GM23338 (cell line): ENCODE measurements around the gene TIMM29. TPM values are rescaled to one million over a fixed set of nuclear protein-coding genes. Genes with fewer than 3 reads are reported as not detected.

Source experiments
- ATAC-seq: fragments of 200-7000 bp; cut with Tn5 transposase; 3 replicates; pipeline ENCODE4 v1.9.1; 2020
- DNase-seq: peaks from one replicate; pipeline ENCODE4 v3.0.0-alpha.2; 2015; ENCODE audit warnings: low spot score
- H2AFZ ChIP-seq: fragments of 200-600 bp; sonication (generic); 2 replicates; pipeline ENCODE4 v1.8.0; 2016; ENCODE audit warnings: antibody characterized with exemption, mild to moderate bottlenecking, moderate library complexity
- H3F3A ChIP-seq: fragments of 200-600 bp; sonication (generic); replicated peaks from 2 replicates; pipeline ENCODE4 v1.8.0; 2017; ENCODE audit warnings: antibody characterized with exemption, mixed run types, low read depth
- H3K27ac ChIP-seq: fragments of 200-600 bp; sonication (generic); 2 replicates; pipeline ENCODE4 v1.6.1; 2016; ENCODE audit warnings: low read depth
- H3K27me3 ChIP-seq: fragments of 200-600 bp; sonication (generic); 2 replicates; pipeline ENCODE4 v1.8.0; 2016; ENCODE audit warnings: mild to moderate bottlenecking, mixed run types, moderate library complexity; ENCODE audit not compliant: insufficient read depth
- H3K36me3 ChIP-seq: fragments of 200-600 bp; sonication (generic); 2 replicates; pipeline ENCODE4 v1.8.0; 2016; ENCODE audit warnings: mild to moderate bottlenecking; ENCODE audit not compliant: insufficient read depth
- H3K4me1 ChIP-seq: fragments of 200-600 bp; sonication (generic); 2 replicates; pipeline ENCODE4 v1.8.0; 2016; ENCODE audit warnings: mild to moderate bottlenecking, moderate library complexity; ENCODE audit not compliant: insufficient read depth
- H3K4me2 ChIP-seq: fragments of 200-600 bp; sonication (generic); 2 replicates; pipeline ENCODE4 v1.7.1; 2017; ENCODE audit warnings: mixed run types
- H3K4me3 ChIP-seq: fragments of 200-600 bp; sonication (generic); 2 replicates; pipeline ENCODE4 v1.6.1; 2016; ENCODE audit warnings: mixed run types
- H3K79me2 ChIP-seq: fragments of 200-600 bp; sonication (generic); replicated peaks from 2 replicates; pipeline ENCODE4 v1.8.0; 2017; ENCODE audit warnings: mild to moderate bottlenecking; ENCODE audit not compliant: insufficient read depth
- H3K9me2 ChIP-seq: fragments of 200-600 bp; sonication (generic); 2 replicates; pipeline ENCODE4 v1.8.0; 2017; ENCODE audit not compliant: insufficient read depth
- H4K20me1 ChIP-seq: fragments of 200-600 bp; sonication (generic); replicated peaks from 2 replicates; pipeline ENCODE4 v1.8.0; 2017; ENCODE audit warnings: mild to moderate bottlenecking; ENCODE audit not compliant: insufficient read depth
- H3K27ac Mint-ChIP-seq: 2 replicates; pipeline ENCODE4 v1.8.0; 2020; ENCODE audit warnings: inconsistent platforms, mild to moderate bottlenecking, moderate library complexity, mixed read lengths
- H3K27me3 Mint-ChIP-seq: 3 replicates; pipeline ENCODE4 v1.8.0; 2022; ENCODE audit warnings: low read depth, mild to moderate bottlenecking, moderate library complexity, mixed read lengths, inconsistent platforms; ENCODE audit not compliant: insufficient read depth, poor library complexity
- H3K36me3 Mint-ChIP-seq: 3 replicates; pipeline ENCODE4 v1.8.0; 2021; ENCODE audit warnings: low read depth, mild to moderate bottlenecking, inconsistent platforms, moderate library complexity, mixed read lengths
- H3K4me1 Mint-ChIP-seq: 3 replicates; pipeline ENCODE4 v1.8.0; 2020; ENCODE audit warnings: mild to moderate bottlenecking, inconsistent platforms, mixed read lengths
- H3K4me3 Mint-ChIP-seq: 3 replicates; pipeline ENCODE4 v1.8.0; 2021; ENCODE audit warnings: moderate library complexity, mild to moderate bottlenecking, inconsistent platforms, mixed read lengths
- H3K9me3 Mint-ChIP-seq: 3 replicates; pipeline ENCODE4 v1.8.0; 2020; ENCODE audit warnings: moderate library complexity, mild to moderate bottlenecking, inconsistent platforms, mixed read lengths
- CREB1 ChIP-seq: fragments of 250-450 bp; sonication (Bioruptor Pico); IDR thresholded peaks from 2 replicates; pipeline ENCODE4 v1.5.0; 2020; ENCODE audit warnings: low read depth, mild to moderate bottlenecking, moderate library complexity
- EZH2 ChIP-seq: fragments of 200-600 bp; sonication (generic); IDR thresholded peaks from one replicate; pipeline ENCODE4 v1.8.0; 2017; ENCODE audit warnings: antibody characterized with exemption, mild to moderate bottlenecking, low read depth; ENCODE audit not compliant: unreplicated experiment
- EZH2phosphoT487 ChIP-seq: fragments of 200-600 bp; sonication (generic); IDR thresholded peaks from one replicate; pipeline ENCODE4 v1.8.1; 2018; ENCODE audit warnings: antibody characterized with exemption; ENCODE audit not compliant: unreplicated experiment
- JUNB ChIP-seq: IDR thresholded peaks from one replicate; pipeline ENCODE4 v1.6.1; 2016; ENCODE audit warnings: antibody characterized with exemption; ENCODE audit not compliant: unreplicated experiment
- NANOG ChIP-seq: IDR thresholded peaks from 2 replicates; pipeline ENCODE4 v1.6.1; 2016; ENCODE audit warnings: antibody characterized with exemption, borderline replicate concordance
- POLR2AphosphoS5 ChIP-seq: IDR thresholded peaks from 2 replicates; pipeline ENCODE4 v1.6.1; 2016; ENCODE audit warnings: antibody characterized with exemption, low read depth
- STAT1 ChIP-seq: IDR thresholded peaks from one replicate; pipeline ENCODE4 v1.6.1; 2016; ENCODE audit warnings: antibody characterized with exemption; ENCODE audit not compliant: unreplicated experiment
- ZNF114 ChIP-seq: fragments of 250-450 bp; sonication (Bioruptor Pico); IDR thresholded peaks from 2 replicates; pipeline ENCODE4 v1.5.0; 2020; ENCODE audit warnings: mild to moderate bottlenecking, moderate library complexity
- ZNF331 ChIP-seq: fragments of 250-450 bp; sonication (Bioruptor Pico); IDR thresholded peaks from 2 replicates; pipeline ENCODE4 v1.5.0; 2020; ENCODE audit warnings: low read depth, mild to moderate bottlenecking, moderate library complexity
- polyA plus RNA-seq: library from polyadenylated mRNA; unstranded; fragments of >200 nt; fragmentation: Nextera tagmentation; extraction: Ambion mirVana; gene quantifications from 2 replicates; pipeline ENCODE4 v1.2.1, GENCODE V29; 2016
- total RNA-seq: library from RNA; depleted of rRNA; stranded (reverse); fragments of >200 nt; shearing (Covaris generic); gene quantifications from 2 replicates; pipeline ENCODE4 v1.2.3, GENCODE V29; 2014
- TF ChIP-seq, protein P1 (sequence below), 2 experiments: fragments of 200-600 bp in 1 of 2; sonication (generic) in 1 of 2; conservative IDR thresholded peaks; 2 replicates each; pipeline versions ENCODE4 v1.5.1 to v1.6.1; 2016 to 2017; ENCODE audit warnings: antibody characterized with exemption in 2 of 2, low read depth in 2 of 2, mild to moderate bottlenecking in 2 of 2, moderate library complexity in 1 of 2
- TF ChIP-seq, protein P2 (sequence below): IDR thresholded peaks from one replicate; pipeline ENCODE4 v1.6.1; 2018; ENCODE audit warnings: antibody characterized with exemption; ENCODE audit not compliant: unreplicated experiment
- TF ChIP-seq, protein P3 (sequence below): fragments of 250-450 bp; sonication (Bioruptor Pico); IDR thresholded peaks from 2 replicates; pipeline ENCODE4 v1.5.0; 2020; ENCODE audit warnings: mild to moderate bottlenecking, moderate library complexity
- TF ChIP-seq, protein P4 (sequence below): IDR thresholded peaks from 2 replicates; pipeline ENCODE4 v1.6.1; 2016; ENCODE audit warnings: antibody characterized with exemption

TIMM29 gene
- total and polyA plus RNA-seq, 2 experiments from 2014 or later: 24.1 to 60.7 TPM

DNA sequence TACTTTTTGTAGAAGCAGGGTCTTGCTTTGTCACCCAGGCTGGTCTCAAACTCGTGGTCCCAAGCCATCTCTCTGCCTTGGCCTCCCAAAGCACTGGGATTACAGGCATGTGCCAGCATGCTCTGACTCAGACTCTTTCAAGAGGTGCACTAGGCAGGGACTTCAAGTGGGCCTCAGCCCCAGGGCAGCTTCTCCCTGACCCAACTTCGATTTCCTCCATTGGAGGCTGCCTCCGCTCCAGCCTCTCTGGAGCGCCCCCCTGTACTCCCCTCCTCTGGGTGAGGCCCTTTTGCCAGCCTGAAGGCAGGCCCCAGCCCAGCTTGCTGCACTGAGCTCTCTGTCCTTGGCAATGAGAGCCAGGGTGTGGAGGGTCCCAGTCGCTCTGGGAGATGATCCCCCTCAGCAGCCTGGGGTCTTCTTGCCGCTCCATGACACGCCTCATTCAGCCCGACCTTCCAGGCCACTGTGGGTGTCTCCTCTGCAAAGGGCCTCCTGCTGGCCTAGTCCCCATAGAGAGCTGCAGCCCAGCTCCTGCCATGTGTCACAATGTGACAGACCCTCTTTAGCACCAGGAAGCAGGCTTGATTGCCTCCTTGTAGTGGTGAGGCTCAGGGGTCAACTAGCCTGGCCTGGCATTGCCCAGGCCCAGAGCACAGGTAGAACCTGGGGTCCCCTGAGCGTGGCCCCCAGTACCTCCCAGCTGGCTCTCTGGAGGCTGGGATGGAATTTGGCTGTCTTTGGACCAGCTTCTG is 40.8 kb upstream of the TIMM29 start:
- peak overlapping the region; percentile 26; the same call in 1 of the 2 replicates for H3K4me3 ChIP-seq
- Mint-ChIP-seq H3K4me1 (peaks cover 61% of the 10 kb centered on the region), H3K9me3 (no peaks in the 10 kb centered on the region), H3K36me3 (no peaks in the 10 kb centered on the region), H3K27me3 (peaks cover 2% of the 10 kb centered on the region), H3K27ac (peak overlapping the region; percentile 89), H3K4me3 (peak overlapping the region; percentile 44; the same call in 2 of the 3 replicates)
- no peaks in the 10 kb centered on the region; the same call in none of the 2 replicates for H4K20me1 ChIP-seq
- no peak overlapping the region for H2AFZ ChIP-seq
- H3K9me2 ChIP-seq: no peaks in the 10 kb centered on the region
- H3K27ac ChIP-seq: peak overlapping the region; percentile 92
- no peaks in the 10 kb centered on the region for H3K36me3 ChIP-seq
- peaks cover 96% of the 10 kb centered on the region for H3K79me2 ChIP-seq
- no peak for DNase-seq
- TF ChIP-seq EZH2 (no peak), ZNF331 (CRISPR knock-in tag) (no peak), CREB1 (CRISPR knock-in tag) (no peak), NANOG (no peak), JUNB (no peak), POLR2AphosphoS5 (no peak), EZH2phosphoT487 (no peak), STAT1 (no peak), ZNF114 (CRISPR knock-in tag) (no peak)
- TF ChIP-seq, protein P1, sequence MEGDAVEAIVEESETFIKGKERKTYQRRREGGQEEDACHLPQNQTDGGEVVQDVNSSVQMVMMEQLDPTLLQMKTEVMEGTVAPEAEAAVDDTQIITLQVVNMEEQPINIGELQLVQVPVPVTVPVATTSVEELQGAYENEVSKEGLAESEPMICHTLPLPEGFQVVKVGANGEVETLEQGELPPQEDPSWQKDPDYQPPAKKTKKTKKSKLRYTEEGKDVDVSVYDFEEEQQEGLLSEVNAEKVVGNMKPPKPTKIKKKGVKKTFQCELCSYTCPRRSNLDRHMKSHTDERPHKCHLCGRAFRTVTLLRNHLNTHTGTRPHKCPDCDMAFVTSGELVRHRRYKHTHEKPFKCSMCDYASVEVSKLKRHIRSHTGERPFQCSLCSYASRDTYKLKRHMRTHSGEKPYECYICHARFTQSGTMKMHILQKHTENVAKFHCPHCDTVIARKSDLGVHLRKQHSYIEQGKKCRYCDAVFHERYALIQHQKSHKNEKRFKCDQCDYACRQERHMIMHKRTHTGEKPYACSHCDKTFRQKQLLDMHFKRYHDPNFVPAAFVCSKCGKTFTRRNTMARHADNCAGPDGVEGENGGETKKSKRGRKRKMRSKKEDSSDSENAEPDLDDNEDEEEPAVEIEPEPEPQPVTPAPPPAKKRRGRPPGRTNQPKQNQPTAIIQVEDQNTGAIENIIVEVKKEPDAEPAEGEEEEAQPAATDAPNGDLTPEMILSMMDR (conservative IDR thresholded peaks at IDR 0.05; ENCODE audit: low read depth in 2 of 2): no peak
- TF ChIP-seq, protein P2, sequence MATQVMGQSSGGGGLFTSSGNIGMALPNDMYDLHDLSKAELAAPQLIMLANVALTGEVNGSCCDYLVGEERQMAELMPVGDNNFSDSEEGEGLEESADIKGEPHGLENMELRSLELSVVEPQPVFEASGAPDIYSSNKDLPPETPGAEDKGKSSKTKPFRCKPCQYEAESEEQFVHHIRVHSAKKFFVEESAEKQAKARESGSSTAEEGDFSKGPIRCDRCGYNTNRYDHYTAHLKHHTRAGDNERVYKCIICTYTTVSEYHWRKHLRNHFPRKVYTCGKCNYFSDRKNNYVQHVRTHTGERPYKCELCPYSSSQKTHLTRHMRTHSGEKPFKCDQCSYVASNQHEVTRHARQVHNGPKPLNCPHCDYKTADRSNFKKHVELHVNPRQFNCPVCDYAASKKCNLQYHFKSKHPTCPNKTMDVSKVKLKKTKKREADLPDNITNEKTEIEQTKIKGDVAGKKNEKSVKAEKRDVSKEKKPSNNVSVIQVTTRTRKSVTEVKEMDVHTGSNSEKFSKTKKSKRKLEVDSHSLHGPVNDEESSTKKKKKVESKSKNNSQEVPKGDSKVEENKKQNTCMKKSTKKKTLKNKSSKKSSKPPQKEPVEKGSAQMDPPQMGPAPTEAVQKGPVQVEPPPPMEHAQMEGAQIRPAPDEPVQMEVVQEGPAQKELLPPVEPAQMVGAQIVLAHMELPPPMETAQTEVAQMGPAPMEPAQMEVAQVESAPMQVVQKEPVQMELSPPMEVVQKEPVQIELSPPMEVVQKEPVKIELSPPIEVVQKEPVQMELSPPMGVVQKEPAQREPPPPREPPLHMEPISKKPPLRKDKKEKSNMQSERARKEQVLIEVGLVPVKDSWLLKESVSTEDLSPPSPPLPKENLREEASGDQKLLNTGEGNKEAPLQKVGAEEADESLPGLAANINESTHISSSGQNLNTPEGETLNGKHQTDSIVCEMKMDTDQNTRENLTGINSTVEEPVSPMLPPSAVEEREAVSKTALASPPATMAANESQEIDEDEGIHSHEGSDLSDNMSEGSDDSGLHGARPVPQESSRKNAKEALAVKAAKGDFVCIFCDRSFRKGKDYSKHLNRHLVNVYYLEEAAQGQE: no peak
- TF ChIP-seq, protein P3, sequence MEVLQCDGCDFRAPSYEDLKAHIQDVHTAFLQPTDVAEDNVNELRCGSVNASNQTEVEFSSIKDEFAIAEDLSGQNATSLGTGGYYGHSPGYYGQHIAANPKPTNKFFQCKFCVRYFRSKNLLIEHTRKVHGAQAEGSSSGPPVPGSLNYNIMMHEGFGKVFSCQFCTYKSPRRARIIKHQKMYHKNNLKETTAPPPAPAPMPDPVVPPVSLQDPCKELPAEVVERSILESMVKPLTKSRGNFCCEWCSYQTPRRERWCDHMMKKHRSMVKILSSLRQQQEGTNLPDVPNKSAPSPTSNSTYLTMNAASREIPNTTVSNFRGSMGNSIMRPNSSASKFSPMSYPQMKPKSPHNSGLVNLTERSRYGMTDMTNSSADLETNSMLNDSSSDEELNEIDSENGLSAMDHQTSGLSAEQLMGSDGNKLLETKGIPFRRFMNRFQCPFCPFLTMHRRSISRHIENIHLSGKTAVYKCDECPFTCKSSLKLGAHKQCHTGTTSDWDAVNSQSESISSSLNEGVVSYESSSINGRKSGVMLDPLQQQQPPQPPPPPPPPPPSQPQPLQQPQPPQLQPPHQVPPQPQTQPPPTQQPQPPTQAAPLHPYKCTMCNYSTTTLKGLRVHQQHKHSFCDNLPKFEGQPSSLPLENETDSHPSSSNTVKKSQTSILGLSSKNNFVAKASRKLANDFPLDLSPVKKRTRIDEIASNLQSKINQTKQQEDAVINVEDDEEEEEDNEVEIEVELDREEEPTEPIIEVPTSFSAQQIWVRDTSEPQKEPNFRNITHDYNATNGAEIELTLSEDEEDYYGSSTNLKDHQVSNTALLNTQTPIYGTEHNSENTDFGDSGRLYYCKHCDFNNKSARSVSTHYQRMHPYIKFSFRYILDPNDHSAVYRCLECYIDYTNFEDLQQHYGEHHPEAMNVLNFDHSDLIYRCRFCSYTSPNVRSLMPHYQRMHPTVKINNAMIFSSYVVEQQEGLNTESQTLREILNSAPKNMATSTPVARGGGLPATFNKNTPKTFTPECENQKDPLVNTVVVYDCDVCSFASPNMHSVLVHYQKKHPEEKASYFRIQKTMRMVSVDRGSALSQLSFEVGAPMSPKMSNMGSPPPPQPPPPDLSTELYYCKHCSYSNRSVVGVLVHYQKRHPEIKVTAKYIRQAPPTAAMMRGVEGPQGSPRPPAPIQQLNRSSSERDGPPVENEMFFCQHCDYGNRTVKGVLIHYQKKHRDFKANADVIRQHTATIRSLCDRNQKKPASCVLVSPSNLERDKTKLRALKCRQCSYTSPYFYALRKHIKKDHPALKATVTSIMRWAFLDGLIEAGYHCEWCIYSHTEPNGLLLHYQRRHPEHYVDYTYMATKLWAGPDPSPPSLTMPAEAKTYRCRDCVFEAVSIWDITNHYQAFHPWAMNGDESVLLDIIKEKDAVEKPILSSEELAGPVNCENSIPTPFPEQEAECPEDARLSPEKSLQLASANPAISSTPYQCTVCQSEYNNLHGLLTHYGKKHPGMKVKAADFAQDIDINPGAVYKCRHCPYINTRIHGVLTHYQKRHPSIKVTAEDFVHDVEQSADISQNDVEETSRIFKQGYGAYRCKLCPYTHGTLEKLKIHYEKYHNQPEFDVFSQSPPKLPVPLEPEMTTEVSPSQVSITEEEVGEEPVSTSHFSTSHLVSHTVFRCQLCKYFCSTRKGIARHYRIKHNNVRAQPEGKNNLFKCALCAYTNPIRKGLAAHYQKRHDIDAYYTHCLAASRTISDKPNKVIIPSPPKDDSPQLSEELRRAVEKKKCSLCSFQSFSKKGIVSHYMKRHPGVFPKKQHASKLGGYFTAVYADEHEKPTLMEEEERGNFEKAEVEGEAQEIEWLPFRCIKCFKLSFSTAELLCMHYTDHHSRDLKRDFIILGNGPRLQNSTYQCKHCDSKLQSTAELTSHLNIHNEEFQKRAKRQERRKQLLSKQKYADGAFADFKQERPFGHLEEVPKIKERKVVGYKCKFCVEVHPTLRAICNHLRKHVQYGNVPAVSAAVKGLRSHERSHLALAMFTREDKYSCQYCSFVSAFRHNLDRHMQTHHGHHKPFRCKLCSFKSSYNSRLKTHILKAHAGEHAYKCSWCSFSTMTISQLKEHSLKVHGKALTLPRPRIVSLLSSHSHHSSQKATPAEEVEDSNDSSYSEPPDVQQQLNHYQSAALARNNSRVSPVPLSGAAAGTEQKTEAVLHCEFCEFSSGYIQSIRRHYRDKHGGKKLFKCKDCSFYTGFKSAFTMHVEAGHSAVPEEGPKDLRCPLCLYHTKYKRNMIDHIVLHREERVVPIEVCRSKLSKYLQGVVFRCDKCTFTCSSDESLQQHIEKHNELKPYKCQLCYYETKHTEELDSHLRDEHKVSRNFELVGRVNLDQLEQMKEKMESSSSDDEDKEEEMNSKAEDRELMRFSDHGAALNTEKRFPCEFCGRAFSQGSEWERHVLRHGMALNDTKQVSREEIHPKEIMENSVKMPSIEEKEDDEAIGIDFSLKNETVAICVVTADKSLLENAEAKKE (CRISPR knock-in tag): no peak; the same call in 1 of the 2 replicates
- TF ChIP-seq, protein P4, sequence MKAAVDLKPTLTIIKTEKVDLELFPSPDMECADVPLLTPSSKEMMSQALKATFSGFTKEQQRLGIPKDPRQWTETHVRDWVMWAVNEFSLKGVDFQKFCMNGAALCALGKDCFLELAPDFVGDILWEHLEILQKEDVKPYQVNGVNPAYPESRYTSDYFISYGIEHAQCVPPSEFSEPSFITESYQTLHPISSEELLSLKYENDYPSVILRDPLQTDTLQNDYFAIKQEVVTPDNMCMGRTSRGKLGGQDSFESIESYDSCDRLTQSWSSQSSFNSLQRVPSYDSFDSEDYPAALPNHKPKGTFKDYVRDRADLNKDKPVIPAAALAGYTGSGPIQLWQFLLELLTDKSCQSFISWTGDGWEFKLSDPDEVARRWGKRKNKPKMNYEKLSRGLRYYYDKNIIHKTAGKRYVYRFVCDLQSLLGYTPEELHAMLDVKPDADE: no peak
- peaks cover 81% of the 10 kb centered on the region for H3K4me1 ChIP-seq
- H3K27me3 ChIP-seq: no peaks in the 10 kb centered on the region
- no peak; the same call in 1 of the 3 replicates for ATAC-seq
- peaks cover 40% of the 10 kb centered on the region for H3F3A ChIP-seq
- H3K4me2 ChIP-seq: peak overlapping the region; percentile 76
